Calu3 (cell line): ENCODE measurements around the gene PCNX4. TPM values are rescaled to one million over a fixed set of nuclear protein-coding genes. Genes with fewer than 3 reads are reported as not detected.

Source experiments
- BruUV-seq: library from RNA; stranded (reverse); fragments of 400-500 nt; replicated peaks from 2 replicates; lab custom pipeline; 2021; lab: Mats Ljungman, UMichigan
- CTCF ChIA-PET: fragments of 300-600 bp; sonication (Branson Sonifier 250); formaldehyde crosslinking; loops from one replicate; lab custom pipeline; 2022; ENCODE audit warnings: antibody characterized with exemption; lab: Charles Lee
- DNase-seq: peaks from one replicate; pipeline ENCODE4 v3.0.0; 2022
- H3K27ac Mint-ChIP-seq: one replicate; pipeline ENCODE4 v1.8.0; 2022; ENCODE audit warnings: mixed read lengths; ENCODE audit not compliant: unreplicated experiment
- H3K27me3 Mint-ChIP-seq: one replicate; pipeline ENCODE4 v1.8.0; 2022; ENCODE audit warnings: mixed read lengths; ENCODE audit not compliant: unreplicated experiment
- H3K36me3 Mint-ChIP-seq: one replicate; pipeline ENCODE4 v1.8.0; 2022; ENCODE audit warnings: mild to moderate bottlenecking, moderate library complexity, mixed read lengths; ENCODE audit not compliant: insufficient read depth, unreplicated experiment
- H3K4me1 Mint-ChIP-seq: one replicate; pipeline ENCODE4 v1.8.0; 2022; ENCODE audit warnings: mild to moderate bottlenecking, low read depth, mixed read lengths; ENCODE audit not compliant: unreplicated experiment
- H3K4me3 Mint-ChIP-seq: one replicate; pipeline ENCODE4 v1.8.0; 2022; ENCODE audit warnings: mild to moderate bottlenecking, low read depth, moderate library complexity, mixed read lengths; ENCODE audit not compliant: unreplicated experiment
- H3K9me3 Mint-ChIP-seq: one replicate; pipeline ENCODE4 v1.8.0; 2022; ENCODE audit warnings: low read depth, mixed read lengths; ENCODE audit not compliant: unreplicated experiment
- CTCF ChIP-seq: fragments of 200-600 bp; IDR thresholded peaks from one replicate; pipeline ENCODE4 v1.8.0; 2022; ENCODE audit warnings: antibody characterized with exemption; ENCODE audit not compliant: unreplicated experiment
- intact Hi-C: fragments of 100-400 bp; cut with micrococcal nuclease; formaldehyde crosslinking; loops from one replicate; pipeline ENCODE4 v1.10.0; 2022; ENCODE audit not compliant: unreplicated experiment
- total RNA-seq: library from RNA; stranded (reverse); gene quantifications from 2 replicates; pipeline ENCODE4 v1.2.3, GENCODE V29; 2022

PCNX4 gene
- total RNA-seq, 1 experiment from 2014 or later = 40.1 TPM

DNA sequence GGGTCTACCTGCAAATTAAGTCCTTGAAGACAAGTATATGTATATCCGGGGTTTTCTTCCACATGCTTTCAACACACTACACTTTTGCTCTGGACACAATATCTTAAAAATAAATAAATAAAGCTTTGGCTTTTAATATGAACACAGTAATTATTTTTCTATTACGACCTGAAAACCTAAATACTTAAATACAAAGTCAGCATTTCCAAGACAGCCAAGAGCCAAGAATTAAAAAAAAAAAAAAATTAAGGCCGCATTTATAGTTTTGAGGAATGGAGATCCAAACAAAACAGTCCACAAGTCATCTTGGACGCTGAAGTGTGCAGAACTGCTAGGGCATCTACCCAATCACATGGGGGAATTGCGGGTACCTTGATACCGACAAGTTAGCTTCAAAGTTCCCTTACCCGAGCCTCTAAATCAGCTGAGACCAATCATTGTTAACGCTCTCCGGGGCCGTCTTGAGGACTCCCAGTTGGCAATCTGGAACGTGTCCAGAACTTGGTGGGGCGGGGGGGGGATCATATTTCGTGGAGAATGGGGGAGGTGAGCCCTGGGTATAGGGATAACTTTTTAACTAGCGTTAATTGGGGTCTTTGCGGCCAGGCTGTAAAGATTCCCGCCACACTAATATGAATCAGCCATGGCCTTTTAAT, 731 bp upstream of the PCNX4 start:
- H3K27ac Mint-ChIP-seq = peak overlapping the region; percentile 77
- H3K27me3 Mint-ChIP-seq = no peaks in the 10 kb centered on the region
- no peaks in the 10 kb centered on the region for H3K9me3 Mint-ChIP-seq
- CTCF ChIA-PET = interaction anchor here (0.7 kb wide), 1 partner anchor 1327 kb away, joined by 3 read pairs; no protein-coding TSS in a partner anchor
- peak; percentile 28 for DNase-seq
- TF ChIP-seq CTCF = no peak
- peak overlapping the region; percentile 79 for H3K4me3 Mint-ChIP-seq
- peaks cover 24% of the 10 kb centered on the region for H3K4me1 Mint-ChIP-seq
- no TSS peak for BruUV-seq
- H3K36me3 Mint-ChIP-seq = peaks cover 44% of the 10 kb centered on the region
- intact Hi-C loops = loop anchor here (5.0 kb wide), 1 partner anchor 161 kb away; no protein-coding TSS in a partner anchor

DNA sequence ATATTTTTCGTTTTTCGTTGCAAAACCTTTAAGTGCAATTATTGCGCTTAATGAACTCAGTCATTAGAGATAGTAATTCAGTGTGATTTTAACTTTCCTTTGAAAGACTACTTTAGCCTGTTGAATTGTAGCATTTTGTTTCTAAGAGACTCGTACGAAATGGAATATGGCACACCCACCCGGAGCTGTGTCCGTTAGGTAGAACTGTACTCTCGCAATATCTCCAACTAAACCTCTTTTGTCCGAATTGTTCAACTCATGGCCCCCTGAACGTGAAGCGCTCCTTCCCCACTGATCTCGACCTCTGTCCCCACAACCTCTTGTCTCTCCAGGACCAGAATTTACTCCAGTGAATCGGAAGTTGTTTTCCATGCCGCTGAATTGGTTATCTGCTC, 800 bp downstream of the PCNX4 start:
- CTCF ChIA-PET = interaction anchor here (0.5 to 1.4 kb wide), 2 partner anchors 156 to 1365 kb away, joined by 3 read pairs; partner anchors contain the start of gene PPM1A
- TF ChIP-seq CTCF = no peak
- Mint-ChIP-seq H3K27ac (peak overlapping the region; percentile 77), H3K36me3 (peaks cover 44% of the 10 kb centered on the region), H3K4me3 (peak overlapping the region; percentile 79), H3K27me3 (no peaks in the 10 kb centered on the region), H3K9me3 (no peaks in the 10 kb centered on the region), H3K4me1 (peaks cover 25% of the 10 kb centered on the region)
- BruUV-seq = TSS peak; percentile 45
- intact Hi-C loops = loop anchor here (5.0 kb wide), 1 partner anchor 160 kb away; no protein-coding TSS in a partner anchor
- no peak for DNase-seq

- H3K27ac Mint-ChIP-seq = peak overlapping the region; percentile 77
- BruUV-seq = no TSS peak
- H3K9me3 Mint-ChIP-seq = no peaks in the 10 kb centered on the region
- H3K4me1 Mint-ChIP-seq = peaks cover 25% of the 10 kb centered on the region
- intact Hi-C loops = loop anchor here (5.0 kb wide), 1 partner anchor 159 kb away; no protein-coding TSS in a partner anchor
- H3K27me3 Mint-ChIP-seq = no peaks in the 10 kb centered on the region
- DNase-seq = no peak
- no peak for TF ChIP-seq CTCF
- H3K4me3 Mint-ChIP-seq = peak overlapping the region; percentile 79
- peaks cover 44% of the 10 kb centered on the region for H3K36me3 Mint-ChIP-seq
- CTCF ChIA-PET = interaction anchor here (0.5 to 1.4 kb wide), 2 partner anchors 156 to 1365 kb away, joined by 3 read pairs; partner anchors contain the start of gene PPM1A
Measured at GRCh38 chr14:60093080-60093479, 1.4 kb downstream of the PCNX4 start.

DNA sequence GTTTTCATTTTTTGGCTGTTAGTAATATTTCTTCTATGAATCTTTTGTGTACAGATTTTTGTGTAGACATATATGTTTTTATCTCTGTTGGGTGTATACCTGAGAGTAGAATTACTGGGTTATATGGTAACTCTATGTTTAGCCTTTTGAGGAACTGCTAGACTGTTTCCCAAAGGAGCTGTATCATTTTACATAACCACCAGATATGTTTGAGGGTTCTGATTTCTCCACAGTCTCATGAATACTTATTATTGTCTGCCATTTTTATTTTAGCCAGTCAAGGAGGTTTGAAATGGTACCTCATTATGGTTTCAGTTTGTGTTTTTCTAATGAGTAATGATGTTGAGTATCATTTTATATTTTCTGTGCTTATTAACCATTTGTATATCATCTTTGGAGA, 1.9 kb downstream of the PCNX4 start:
- intact Hi-C loops = loop anchor here (5.0 kb wide), 1 partner anchor 159 kb away; no protein-coding TSS in a partner anchor

More for the DNA sequence above, 1.9 kb downstream of the PCNX4 start:
- Mint-ChIP-seq H3K36me3 (peaks cover 44% of the 10 kb centered on the region), H3K4me3 (peak overlapping the region; percentile 79), H3K27me3 (no peaks in the 10 kb centered on the region), H3K4me1 (peaks cover 25% of the 10 kb centered on the region), H3K9me3 (no peaks in the 10 kb centered on the region), H3K27ac (peak overlapping the region; percentile 77)
- TF ChIP-seq CTCF = no peak
- BruUV-seq = no TSS peak
- CTCF ChIA-PET = interaction anchor here (0.7 kb wide), 1 partner anchor 155 kb away, joined by 3 read pairs; the partner anchor contains the start of gene PPM1A
- DNase-seq = no peak
